Omental fat pad (tissue), 4 donors: Measurements from ENCODE around the gene PPFIBP1. TPM values are rescaled to one million over a fixed set of nuclear protein-coding genes. Genes with fewer than 3 reads are reported as not detected.
A peak's percentile ranks its signal among the peaks of the same experiment; 100 is the strongest.

Experiments used
- ATAC-seq: fragments of 150-250 bp; one replicate; pipeline ENCODE4 v1.9.1; 2016; ENCODE audit warnings: mild to moderate bottlenecking, moderate library complexity; ENCODE audit not compliant: low FRiP score
- DNase-seq: peaks from one replicate; pipeline ENCODE4 v3.0.0-alpha.2; 2019; ENCODE audit warnings: low spot score
- total RNA-seq, 4 donors: library from RNA; depleted of rRNA; stranded (reverse); fragments of >200 nt; gene quantifications; one replicate each; pipeline ENCODE4 v1.1.0, GENCODE V29; 2016
- TF ChIP-seq, protein P1 (sequence below), 3 donors: fragments of 450-650 bp; IDR thresholded peaks; one replicate each; pipeline ENCODE4 v1.5.1; 2016 to 2017; ENCODE audit warnings: antibody characterized with exemption in 3 of 3, mild to moderate bottlenecking in 3 of 3, moderate library complexity in 2 of 3

Gene PPFIBP1
- total RNA-seq, 4 donors from 2014 or later: 40.2 to 164 (median 56.5) TPM

DNA sequence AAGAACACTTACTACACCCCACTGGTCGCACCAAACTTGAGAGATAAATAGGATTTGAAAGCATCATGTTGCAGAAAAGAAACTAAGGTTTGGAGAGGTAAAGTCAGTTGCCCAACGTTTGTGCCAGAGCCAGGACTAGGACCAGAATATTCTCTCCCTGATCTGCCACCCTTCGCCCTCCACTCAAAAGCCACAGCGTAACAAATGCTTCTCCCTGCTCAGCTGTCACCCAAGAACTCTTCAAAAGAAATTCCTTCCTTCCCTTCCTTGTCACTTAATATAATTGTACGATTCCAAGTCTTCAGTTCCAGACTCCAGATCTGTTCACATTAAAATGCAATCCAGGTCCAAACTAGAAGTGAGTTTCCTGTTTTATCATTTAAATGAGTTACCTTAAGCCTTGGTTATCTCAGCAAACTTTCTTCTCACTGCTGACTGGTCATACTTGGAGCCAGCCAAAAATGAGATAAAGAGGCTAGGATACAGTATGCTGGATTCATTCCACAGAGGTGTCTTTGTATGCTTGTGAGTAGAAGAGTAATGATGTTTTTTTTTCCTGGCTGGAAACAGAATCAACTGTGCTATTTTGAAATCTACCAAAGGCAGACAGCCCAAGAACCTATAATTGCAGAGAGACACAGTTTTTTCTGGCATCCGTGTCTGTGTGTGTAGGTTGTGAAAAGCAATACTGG lies 12.8 kb upstream of the PPFIBP1 start:
- peak; percentile 88 for ATAC-seq
- TF ChIP-seq, protein P1, sequence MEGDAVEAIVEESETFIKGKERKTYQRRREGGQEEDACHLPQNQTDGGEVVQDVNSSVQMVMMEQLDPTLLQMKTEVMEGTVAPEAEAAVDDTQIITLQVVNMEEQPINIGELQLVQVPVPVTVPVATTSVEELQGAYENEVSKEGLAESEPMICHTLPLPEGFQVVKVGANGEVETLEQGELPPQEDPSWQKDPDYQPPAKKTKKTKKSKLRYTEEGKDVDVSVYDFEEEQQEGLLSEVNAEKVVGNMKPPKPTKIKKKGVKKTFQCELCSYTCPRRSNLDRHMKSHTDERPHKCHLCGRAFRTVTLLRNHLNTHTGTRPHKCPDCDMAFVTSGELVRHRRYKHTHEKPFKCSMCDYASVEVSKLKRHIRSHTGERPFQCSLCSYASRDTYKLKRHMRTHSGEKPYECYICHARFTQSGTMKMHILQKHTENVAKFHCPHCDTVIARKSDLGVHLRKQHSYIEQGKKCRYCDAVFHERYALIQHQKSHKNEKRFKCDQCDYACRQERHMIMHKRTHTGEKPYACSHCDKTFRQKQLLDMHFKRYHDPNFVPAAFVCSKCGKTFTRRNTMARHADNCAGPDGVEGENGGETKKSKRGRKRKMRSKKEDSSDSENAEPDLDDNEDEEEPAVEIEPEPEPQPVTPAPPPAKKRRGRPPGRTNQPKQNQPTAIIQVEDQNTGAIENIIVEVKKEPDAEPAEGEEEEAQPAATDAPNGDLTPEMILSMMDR (IDR thresholded peaks at IDR 0.05): no peak
- no peak for DNase-seq

GRCh38 chr12:27511723-27512045 lies 12.3 kb upstream of the PPFIBP1 start:
- TF ChIP-seq, protein P1 (IDR thresholded peaks at IDR 0.05): no peak
- no peak for DNase-seq
- ATAC-seq: peak; percentile 34

DNA sequence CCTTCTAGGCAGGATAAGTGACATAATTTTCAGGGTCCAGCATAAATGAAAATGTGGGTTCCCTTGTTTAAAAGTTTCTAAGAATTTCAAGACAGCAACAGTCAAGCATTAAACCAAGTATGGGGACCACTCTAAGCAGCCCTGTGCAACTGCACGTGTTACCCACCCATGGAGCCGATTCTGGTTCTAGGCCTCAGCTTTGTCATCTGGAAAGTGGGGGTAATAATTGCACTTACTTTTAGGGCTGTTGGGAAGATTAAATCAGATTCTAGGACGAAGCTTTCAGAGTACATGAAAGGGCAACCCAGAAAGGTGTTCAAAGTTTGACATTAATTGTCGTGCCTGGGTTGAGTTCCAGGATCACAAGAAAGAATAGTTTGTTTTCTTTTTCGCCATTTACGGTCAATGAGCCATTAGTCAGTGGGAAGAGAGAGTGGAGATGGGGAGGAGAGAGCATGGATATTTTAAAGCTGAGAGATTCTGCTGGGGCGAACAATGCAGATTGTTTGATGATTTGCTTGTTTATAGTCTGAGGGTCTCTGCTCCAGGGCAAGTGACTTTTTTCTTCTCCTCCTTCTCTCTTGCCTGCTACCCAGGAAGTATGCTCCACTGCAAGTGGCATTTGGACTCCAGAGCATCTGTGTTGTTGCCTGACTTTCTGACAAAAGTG lies 10.7 kb upstream of the PPFIBP1 start:
- no peak for DNase-seq
- TF ChIP-seq, protein P1 (IDR thresholded peaks at IDR 0.05): no peak
- ATAC-seq: no peak

- TF ChIP-seq, protein P1 (IDR thresholded peaks at IDR 0.05): no peak
- ATAC-seq (no peak), DNase-seq (no peak)
Measured at GRCh38 chr12:27515671-27516070, 8.3 kb upstream of the PPFIBP1 start.

DNA sequence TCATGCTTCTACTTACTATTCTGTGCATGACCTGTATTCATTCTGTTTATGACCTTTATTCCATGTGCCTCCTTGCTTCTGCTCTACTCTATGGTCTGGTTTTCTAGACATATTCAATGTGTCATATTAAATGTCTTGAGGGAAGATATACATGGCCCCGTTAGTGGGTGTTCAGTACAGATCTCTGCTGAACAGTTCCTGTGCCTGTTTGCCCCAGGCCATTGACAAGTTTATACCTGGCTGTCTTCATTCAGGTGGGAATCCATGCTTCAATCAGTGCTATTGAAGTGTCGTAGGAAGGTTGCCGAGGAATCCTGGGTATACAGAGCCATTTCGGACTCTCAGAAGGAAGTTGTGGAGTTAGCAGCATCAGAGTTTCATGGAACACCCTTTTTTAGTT lies 7.4 kb upstream of the PPFIBP1 start:
- no peak for ATAC-seq
- TF ChIP-seq, protein P1 (IDR thresholded peaks at IDR 0.05): no peak
- DNase-seq: no peak

DNA sequence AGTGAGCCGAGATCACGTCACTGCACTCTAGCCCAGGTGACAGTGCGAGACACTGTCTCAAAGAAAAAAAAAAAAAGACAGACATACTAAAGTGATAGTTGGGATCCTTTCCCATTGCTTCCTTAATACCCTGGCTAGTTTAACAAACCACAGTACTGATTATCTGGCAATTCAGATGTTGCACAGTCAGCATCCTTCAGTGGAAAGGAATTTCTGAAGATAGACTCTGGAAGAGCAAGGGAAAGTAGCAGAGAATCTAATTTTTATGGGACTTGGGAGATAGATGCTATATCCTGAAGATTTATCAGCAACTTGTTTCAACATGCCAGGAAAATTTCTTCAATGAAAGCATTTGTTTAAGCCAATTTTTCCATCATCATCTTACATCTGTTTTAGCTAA lies 6.5 kb upstream of the PPFIBP1 start:
- TF ChIP-seq, protein P1 (IDR thresholded peaks at IDR 0.05): no peak
- ATAC-seq: no peak
- DNase-seq: no peak
